ENCODE measurements around the gene ZNF804B. TPM values are rescaled to one million over a fixed set of nuclear protein-coding genes. Genes with fewer than 3 reads are reported as not detected.

ZNF804B gene
- total RNA-seq, 6 donors from 2014 or later, result not detected

- DNase-seq (no peak), ATAC-seq (ENCODE audit: low FRiP score in 2 of 2) (no peak)
- Histone ChIP-seq H3K27me3 (no peaks in the 10 kb centered on the region), H3K9me3 (peaks cover 0 to 4% (median 0%) of the 10 kb centered on the region in 4 donors), H3K27ac (no peak overlapping the region), H3K4me3 (no peak overlapping the region), H3K36me3 (no peaks in the 10 kb centered on the region), H3K4me1 (no peaks in the 10 kb centered on the region)
- TF ChIP-seq POLR2AphosphoS5 (IDR thresholded peaks at IDR 0.05) (no peak), EP300 (IDR thresholded peaks at IDR 0.05) (no peak), POLR2A (IDR thresholded peaks at IDR 0.05) (no peak), CTCF (IDR thresholded peaks at IDR 0.05) (no peak)
- WGBS, 2 donors, result 57 to 74% methylated on average over 4 of the region's 4 CpGs
Observed at GRCh38 chr7:88967432-88967831, 207.9 kb downstream of the ZNF804B start.

GRCh38 chr7:88969167-88969566 lies 209.7 kb downstream of the ZNF804B start:
- Histone ChIP-seq H3K27ac (no peak overlapping the region), H3K4me1 (no peaks in the 10 kb centered on the region), H3K4me3 (no peak overlapping the region), H3K36me3 (no peaks in the 10 kb centered on the region), H3K27me3 (no peaks in the 10 kb centered on the region), H3K9me3 (no peaks in the 10 kb centered on the region)
- TF ChIP-seq POLR2A (IDR thresholded peaks at IDR 0.05) (no peak), CTCF (IDR thresholded peaks at IDR 0.05) (no peak), POLR2AphosphoS5 (IDR thresholded peaks at IDR 0.05) (no peak), EP300 (IDR thresholded peaks at IDR 0.05) (no peak)
- ATAC-seq (ENCODE audit: low FRiP score in 2 of 2) (no peak), DNase-seq (no peak)
- 62 to 92% methylated on average over 1 of the region's 1 CpG for WGBS, 2 donors

GRCh38 chr7:88985295-88985694 lies 225.8 kb downstream of the ZNF804B start:
- ATAC-seq (ENCODE audit: low FRiP score in 2 of 2) (no peak), DNase-seq (no peak)
- Histone ChIP-seq H3K9me3 (no peaks in the 10 kb centered on the region), H3K27ac (no peak overlapping the region), H3K36me3 (no peaks in the 10 kb centered on the region), H3K27me3 (no peaks in the 10 kb centered on the region), H3K4me1 (no peaks in the 10 kb centered on the region), H3K4me3 (no peak overlapping the region)
- TF ChIP-seq EP300 (IDR thresholded peaks at IDR 0.05), result no peak
- TF ChIP-seq POLR2AphosphoS5 (IDR thresholded peaks at IDR 0.05), result no peak
- TF ChIP-seq CTCF (IDR thresholded peaks at IDR 0.05), result no peak
- TF ChIP-seq POLR2A (IDR thresholded peaks at IDR 0.05), result no peak
- WGBS, 2 donors, result 73 to 77% methylated on average over 5 of the region's 5 CpGs

GRCh38 chr7:89001306-89001705 lies 241.8 kb downstream of the ZNF804B start:
- no peak overlapping the region for H3K27ac ChIP-seq
- H3K9me3 ChIP-seq, result no peaks in the 10 kb centered on the region
- WGBS, 2 donors, result 75 to 83% methylated on average over 1 of the region's 1 CpG
- H3K27me3 ChIP-seq, result no peaks in the 10 kb centered on the region
- H3K4me1 ChIP-seq, result no peaks in the 10 kb centered on the region
- no peaks in the 10 kb centered on the region for H3K36me3 ChIP-seq
- no peak overlapping the region for H3K4me3 ChIP-seq
- no peak for DNase-seq
- no peak for ATAC-seq (ENCODE audit: low FRiP score in 2 of 2)
- TF ChIP-seq POLR2A (IDR thresholded peaks at IDR 0.05), result no peak
- no peak for TF ChIP-seq POLR2AphosphoS5 (IDR thresholded peaks at IDR 0.05)
- TF ChIP-seq EP300 (IDR thresholded peaks at IDR 0.05), result no peak
- TF ChIP-seq CTCF (IDR thresholded peaks at IDR 0.05), result no peak
